ENCODE data around the gene SGSM2. TPM values are rescaled to one million over a fixed set of nuclear protein-coding genes. Genes with fewer than 3 reads are reported as not detected.

SGSM2 gene
- total and polyA plus RNA-seq, 2 of the 8 experiments (the other 6 are each of a cell fraction or from before 2014, with no cell fraction given): 44.5 to 77.7 TPM

DNA sequence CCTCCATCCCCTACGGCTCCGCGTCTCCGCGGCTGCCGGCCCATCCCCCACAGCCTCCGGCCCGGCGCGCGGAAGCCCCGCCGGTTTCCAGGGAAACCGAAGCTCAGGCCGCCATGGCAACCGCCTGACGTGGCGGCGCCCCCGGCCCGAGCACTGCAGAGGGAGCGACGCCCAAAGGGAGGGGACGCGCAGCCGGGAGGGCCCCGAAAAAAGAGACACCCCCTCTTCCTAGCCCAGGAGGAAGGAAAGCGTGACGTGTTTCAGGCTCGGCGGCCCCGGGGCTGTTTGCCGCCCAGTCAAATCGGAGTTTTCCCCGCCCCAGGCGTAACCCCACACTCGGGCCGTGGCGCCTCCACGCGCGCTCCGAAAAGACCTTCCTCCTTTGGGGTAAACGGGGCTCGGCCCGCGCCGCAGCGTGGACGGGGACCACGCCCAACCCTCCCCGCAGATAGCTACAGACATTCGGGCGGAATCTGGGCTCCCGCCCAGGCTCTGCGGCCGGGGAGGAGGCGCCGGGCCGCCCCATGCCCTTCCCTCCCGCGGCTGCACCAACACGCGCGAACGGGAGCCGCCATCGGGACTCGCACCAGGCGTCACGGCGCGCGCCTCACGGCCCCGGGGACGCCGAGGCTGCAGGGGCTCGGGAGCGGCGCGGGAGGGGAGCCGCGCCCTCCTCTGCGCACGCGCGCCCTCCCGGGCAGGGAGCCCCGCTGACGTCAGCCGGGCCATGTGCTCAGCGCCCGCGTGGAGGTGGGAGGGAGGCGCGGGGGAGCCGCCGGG, 56.1 kb downstream of the SGSM2 start (continued):
- TF ChIP-seq CBX8 (IDR thresholded peaks at IDR 0.05; ENCODE audit: borderline replicate concordance, low read depth, low read length) (no peak), TAF1 (IDR thresholded peaks at IDR 0.05; ENCODE audit: low read depth, low read length) (peak; percentile 9; the same call in 1 of the 2 replicates), CTCF (IDR thresholded peaks at IDR 0.05; ENCODE audit: control extremely low read depth in 1 of 3, insufficient read depth in 1 of 3, low read depth in 1 of 3, low read length in 3 of 3) (peak in 1 of 3 experiments; percentile 2; a peak in 1 of 4 replicates), RAD21 (IDR thresholded peaks at IDR 0.05 in 1 of 2, conservative IDR thresholded peaks at IDR 0.05 in 1 of 2; ENCODE audit: low read depth in 2 of 2, low read length in 2 of 2) (no peak), SP1 (IDR thresholded peaks at IDR 0.05; ENCODE audit: low read depth, low read length) (0 out of 2 replicates have a peak, but pooled peaks have one; percentile 2), KDM4A (IDR thresholded peaks at IDR 0.05; ENCODE audit: low read depth, low read length, severe bottlenecking) (peak; percentile 63), FOSL1 (IDR thresholded peaks at IDR 0.05; ENCODE audit: insufficient read depth, low read depth, low read length) (no peak), SP4 (IDR thresholded peaks at IDR 0.05; ENCODE audit: low read length) (0 out of 2 replicates have a peak, but pooled peaks have one; percentile 6), EP300 (IDR thresholded peaks at IDR 0.05; ENCODE audit: borderline replicate concordance in 1 of 2, low read depth in 2 of 2, low read length in 2 of 2) (peak in 1 of 2 experiments; percentile 25; a peak in 1 of 3 replicates), SIN3A (conservative IDR thresholded peaks at IDR 0.05 in 1 of 2, IDR thresholded peaks at IDR 0.05 in 1 of 2; ENCODE audit: low read depth in 1 of 2, low read length in 2 of 2) (peak; percentile 85 to 93; a peak in 3 of 4 replicates), SIRT6 (IDR thresholded peaks at IDR 0.05; ENCODE audit: low read length) (no peak)
- TF ChIP-seq, protein P1, sequence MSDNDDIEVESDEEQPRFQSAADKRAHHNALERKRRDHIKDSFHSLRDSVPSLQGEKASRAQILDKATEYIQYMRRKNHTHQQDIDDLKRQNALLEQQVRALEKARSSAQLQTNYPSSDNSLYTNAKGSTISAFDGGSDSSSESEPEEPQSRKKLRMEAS (IDR thresholded peaks at IDR 0.05): peak; percentile 94

All from H1 (cell line).